Inflammatory macrophage treated with lipopolysaccharide for 4 hours (primary cell): Measurements from ENCODE around the gene LRP6.

Source experiments
- DNase-seq: peaks from one replicate; pipeline ENCODE4 v3.0.0-alpha.2; 2020

Gene LRP6

GRCh38 chr12:12107678-12108077, 159.2 kb downstream of the LRP6 start:
- DNase-seq = no peak

DNA sequence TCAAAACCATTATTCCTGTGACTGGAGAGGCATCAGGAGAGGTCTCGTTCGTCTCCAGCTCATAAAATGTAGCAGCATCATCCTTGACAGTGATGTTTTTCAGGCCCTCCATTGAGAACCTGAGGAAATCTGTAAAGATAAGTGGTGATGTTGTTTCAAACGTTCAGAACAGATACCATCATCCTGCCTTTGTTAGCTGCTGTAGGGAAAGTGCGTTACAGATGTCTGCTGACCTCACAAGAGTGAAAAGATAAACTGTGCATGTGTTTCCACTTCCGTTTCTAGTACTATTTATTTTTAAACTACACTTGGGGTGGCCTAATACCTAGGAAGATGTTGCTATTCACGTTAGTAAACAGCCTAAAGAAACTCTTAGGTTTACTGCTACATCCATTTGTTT, 167.7 kb downstream of the LRP6 start:
- no peak for DNase-seq

GRCh38 chr12:12098691-12099015, 168.2 kb downstream of the LRP6 start:
- no peak for DNase-seq

- no peak for DNase-seq
These were observed 168.8 kb downstream of the LRP6 start for GRCh38 chr12:12097891-12098690.

DNA sequence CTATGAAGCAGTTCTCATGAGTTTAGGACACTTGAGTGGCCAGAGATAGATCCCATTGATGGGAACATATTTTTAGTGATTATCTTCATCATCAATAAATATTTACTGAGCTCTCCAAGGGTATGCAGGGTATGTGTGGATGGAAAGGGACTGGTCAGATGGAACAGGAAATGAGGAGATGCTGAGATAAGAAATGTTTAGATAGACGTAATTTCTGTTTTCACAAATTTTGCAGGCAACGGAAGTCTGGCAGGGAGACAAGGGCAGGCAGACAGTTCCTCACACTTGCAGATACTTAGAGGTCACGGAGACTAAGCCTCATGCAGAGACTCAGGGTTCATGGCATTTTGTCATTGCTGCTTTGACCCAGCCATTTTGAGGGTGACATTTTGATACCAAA, 171.8 kb downstream of the LRP6 start:
- DNase-seq = no peak

DNA sequence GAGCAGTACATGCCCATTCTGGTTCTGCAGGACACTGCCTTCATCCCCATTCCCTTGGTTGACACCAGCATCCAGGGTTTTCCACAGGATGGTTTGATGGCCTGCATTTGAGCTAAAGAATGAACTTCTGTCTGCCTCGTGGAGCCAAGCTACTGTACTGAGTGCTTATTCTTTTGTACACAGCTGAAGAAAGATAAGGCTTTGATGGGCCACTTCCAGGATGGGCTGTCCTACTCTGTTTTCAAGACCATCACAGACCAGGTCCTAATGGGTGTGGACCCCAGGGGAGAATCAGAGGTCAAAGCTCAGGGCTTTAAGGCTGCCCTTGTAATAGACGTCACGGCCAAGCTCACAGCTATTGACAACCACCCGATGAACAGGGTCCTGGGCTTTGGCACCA, 172.4 kb downstream of the LRP6 start:
- DNase-seq = no peak

DNA sequence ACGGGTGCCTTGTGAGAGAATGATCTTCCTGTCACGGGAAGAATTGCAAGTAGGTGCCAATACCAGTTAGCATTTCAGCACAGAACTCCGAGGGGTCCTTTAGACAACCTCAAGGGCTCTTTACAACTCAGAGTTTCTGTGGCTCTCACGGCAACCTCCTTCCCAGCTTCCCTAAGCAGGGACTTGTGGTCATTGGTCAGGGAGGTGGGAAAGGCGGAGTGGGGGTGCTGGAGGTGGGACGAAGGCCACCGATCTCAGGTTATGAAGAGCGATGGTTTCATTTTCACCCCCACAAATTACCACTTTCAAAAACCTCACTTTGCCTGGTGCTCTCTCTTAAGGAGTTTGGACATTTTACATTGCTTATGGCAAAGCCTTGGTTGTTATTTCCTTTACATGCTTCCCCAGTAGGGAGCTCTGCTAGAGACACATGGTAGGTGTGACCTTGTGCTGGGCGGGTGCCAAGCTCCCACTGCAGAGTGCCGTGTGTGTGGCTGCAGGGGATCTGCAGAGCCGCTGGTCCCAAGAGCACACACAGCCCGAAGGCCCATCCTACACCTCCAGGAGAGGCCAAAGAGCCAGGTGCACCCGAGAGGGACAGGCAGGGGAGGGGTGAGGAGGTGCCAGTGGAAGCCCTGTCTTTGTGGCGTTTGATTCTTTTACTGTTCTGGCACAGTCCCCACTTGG, 174.7 kb downstream of the LRP6 start:
- no peak for DNase-seq

GRCh38 chr12:12091071-12091470, 175.8 kb downstream of the LRP6 start:
- DNase-seq = no peak

DNA sequence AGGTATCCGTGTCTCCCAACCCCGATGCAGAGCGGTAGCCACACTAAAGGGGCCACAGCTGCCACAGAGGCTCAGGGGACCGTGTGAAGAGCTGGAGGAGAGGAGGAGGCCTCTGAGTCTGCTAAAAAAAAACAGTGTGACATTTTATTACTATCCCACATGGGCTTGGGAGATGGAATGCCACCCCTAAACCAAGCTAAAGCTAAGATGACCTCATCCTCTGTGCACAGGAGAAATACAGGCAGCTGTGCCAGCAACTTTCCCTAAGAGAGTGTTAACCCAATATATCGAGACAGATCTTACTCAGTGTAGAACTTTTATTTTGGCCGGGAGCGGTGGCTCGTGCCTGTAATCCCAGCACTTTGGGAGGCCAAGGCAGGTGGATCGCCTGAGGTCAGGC, 178.1 kb downstream of the LRP6 start:
- no peak for DNase-seq

DNA sequence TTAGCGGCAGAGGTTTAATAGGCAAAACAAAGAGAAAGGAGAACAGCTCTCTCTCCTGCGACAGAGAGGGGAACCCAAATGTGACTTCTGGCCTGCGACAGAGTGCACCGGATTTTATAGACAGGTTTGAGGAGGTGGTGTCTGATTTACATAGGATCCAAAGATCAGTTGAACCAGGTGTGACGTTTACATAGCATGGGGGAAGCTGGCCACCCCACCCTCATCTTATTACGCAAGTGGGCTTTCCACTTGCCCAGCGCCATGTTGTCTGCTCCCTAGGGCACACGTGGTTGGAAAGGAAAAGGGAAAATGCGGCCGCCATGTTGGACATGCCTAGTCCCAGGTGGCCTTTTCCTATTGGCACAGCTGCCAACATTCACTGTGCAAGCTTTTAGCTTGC, 178.7 kb downstream of the LRP6 start:
- DNase-seq = no peak

DNA sequence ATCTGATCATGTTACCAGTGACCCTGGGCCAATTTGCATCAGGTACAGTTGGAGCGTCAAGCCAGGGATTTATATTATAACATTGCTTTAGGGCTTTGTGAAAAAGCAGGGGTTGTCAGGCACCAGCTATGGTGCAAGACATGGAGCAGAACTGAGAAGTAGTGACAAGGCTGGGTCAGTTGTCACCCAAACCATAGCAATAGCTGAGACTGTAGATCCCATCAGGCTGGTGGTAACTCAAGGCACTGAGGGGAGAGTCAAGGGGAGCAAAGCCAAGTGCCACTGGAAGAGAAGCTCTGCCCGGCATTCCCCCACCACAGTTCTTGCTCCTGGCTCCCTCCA, 179.2 kb downstream of the LRP6 start:
- no peak for DNase-seq

DNA sequence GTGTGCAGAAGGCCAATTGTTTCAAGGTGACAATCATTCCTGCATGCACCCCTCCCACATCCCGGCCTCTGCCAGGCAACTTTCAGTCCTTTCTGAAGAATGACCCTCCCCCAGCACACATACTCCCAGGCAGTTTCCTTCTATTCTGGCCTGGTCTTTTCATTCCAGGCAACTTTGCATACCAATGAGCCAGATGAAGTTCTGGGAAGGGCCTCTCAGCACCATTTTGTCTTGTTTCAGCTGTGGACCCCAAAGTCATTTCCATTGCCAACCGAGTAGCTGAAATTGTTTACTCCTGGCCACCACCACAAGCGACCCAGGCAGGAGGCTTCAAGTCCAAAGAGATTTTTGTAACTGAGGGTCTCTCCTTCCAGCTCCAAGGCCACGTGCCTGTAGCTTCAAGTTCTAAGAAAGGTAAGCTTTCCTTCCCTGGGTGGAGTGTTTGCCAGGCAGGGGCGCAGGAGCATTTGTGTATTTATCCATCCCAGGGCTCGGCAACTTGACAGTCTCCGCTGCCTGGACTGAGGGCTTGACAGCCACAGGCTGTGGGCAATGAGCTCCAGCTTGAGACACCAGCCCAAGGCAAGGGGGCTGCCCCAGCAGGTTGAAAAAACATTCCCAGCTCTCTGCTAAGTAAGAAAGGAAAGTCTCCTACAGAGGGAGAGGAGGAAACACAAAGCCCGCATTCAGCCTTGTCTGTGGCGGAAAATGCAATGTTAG, 179.7 kb downstream of the LRP6 start:
- DNase-seq = no peak

GRCh38 chr12:12086362-12086761, 180.5 kb downstream of the LRP6 start:
- no peak for DNase-seq

GRCh38 chr12:12083688-12084087, 183.2 kb downstream of the LRP6 start:
- DNase-seq = no peak

GRCh38 chr12:12081836-12082497, 184.9 kb downstream of the LRP6 start:
- peak; percentile 73 for DNase-seq

DNA sequence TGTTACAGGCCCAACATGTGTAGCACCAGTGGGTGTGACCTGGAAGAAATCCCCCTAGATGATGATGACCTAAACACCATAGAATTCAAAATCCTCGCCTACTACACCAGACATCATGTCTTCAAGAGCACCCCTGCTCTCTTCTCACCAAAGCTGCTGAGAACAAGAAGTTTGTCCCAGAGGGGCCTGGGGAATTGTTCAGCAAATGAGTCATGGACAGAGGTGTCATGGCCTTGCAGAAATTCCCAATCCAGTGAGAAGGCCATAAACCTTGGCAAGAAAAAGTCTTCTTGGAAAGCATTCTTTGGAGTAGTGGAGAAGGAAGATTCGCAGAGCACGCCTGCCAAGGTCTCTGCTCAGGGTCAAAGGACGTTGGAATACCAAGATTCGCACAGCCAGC, 187.6 kb downstream of the LRP6 start:
- DNase-seq = no peak

- peak; percentile 24 for DNase-seq
These were observed 194.6 kb downstream of the LRP6 start for GRCh38 chr12:12072064-12072760.

GRCh38 chr12:12070674-12071656, 195.9 kb downstream of the LRP6 start, which contains the start of gene BCL2L14:
Gene BCL2L14 (plus strand): TSS chr12:12070939. CDS start chr12:12079306, 8,367 bp downstream.
- DNase-seq = peak; percentile 85

- peak; percentile 94 for DNase-seq
These were observed 196.9 kb downstream of the LRP6 start for GRCh38 chr12:12069821-12070548.

DNA sequence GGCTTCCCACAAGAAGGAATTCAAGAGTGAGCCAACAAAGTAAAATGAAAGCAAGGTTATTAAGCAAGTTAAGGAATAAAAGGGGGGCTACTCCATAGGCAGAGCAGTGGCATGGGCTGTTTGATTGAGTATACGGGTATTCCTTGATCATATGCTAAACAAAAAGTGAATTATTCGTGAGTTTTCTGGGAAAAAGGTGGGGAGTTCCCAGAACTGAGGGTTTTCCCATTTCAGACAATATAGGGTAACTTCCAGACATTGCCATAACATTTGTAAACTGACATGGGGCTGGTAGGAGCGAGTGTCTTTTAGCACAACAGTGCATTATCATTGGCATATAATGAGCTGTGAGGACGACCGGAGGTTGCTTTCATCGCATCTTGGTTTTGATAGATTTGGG, 198.1 kb downstream of the LRP6 start:
- DNase-seq = peak; percentile 77
